GM19035 (cell line): ENCODE measurements around the gene IP6K2.

Source experiments
- ATAC-seq: cut with Tn5 transposase; IDR thresholded peaks from one replicate; pipeline ENCODE4 v1.9.1; 2021; ENCODE audit not compliant: unreplicated experiment

IP6K2 gene

GRCh38 chr3:48664929-48665328 lies 52.1 kb downstream of the IP6K2 start:
- no peak for ATAC-seq

- ATAC-seq = no peak
These were observed 52.7 kb downstream of the IP6K2 start for GRCh38 chr3:48664313-48664644.

- ATAC-seq = peak; percentile 80
These were observed 53.3 kb downstream of the IP6K2 start for GRCh38 chr3:48663489-48664312.

GRCh38 chr3:48662753-48663488 lies 54.1 kb downstream of the IP6K2 start, which contains the start of gene CELSR3:
TSS of gene CELSR3 (minus strand) at chr3:48662886. CDS start at chr3:48662634, 252 bp downstream.
- no peak for ATAC-seq

DNA sequence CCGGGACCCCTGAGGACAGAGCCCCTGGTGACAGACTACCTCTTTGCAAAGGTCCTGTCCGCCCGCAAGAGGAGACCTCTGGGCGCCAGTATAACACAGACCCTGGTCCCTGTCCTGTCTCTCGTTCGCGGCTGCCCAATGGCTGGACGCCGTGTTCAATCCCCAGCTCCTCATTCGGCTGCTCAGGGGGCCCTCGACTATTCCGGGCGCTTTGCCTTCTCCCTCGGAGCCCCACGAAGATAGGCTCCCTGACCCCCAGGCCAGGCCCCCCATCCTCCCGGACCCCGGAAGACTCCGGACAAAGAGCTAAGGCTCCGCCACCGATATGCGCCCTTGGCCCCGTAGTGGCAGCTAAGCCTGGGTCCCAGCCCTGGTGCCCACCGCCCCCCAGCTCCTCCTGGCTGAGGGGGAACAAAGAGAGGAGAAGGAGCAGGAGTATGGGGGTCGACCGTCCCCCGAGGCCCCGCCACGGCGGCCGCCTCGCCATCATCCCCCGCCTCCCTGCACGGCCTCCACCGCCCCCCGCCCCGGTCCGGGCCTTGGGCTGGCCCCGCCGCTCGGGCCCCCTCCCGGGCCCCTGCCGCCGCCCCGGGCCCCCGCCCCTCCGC lies 54.8 kb downstream of the IP6K2 start:
- no peak for ATAC-seq

GRCh38 chr3:48661501-48662144 lies 55.4 kb downstream of the IP6K2 start:
- no peak for ATAC-seq

DNA sequence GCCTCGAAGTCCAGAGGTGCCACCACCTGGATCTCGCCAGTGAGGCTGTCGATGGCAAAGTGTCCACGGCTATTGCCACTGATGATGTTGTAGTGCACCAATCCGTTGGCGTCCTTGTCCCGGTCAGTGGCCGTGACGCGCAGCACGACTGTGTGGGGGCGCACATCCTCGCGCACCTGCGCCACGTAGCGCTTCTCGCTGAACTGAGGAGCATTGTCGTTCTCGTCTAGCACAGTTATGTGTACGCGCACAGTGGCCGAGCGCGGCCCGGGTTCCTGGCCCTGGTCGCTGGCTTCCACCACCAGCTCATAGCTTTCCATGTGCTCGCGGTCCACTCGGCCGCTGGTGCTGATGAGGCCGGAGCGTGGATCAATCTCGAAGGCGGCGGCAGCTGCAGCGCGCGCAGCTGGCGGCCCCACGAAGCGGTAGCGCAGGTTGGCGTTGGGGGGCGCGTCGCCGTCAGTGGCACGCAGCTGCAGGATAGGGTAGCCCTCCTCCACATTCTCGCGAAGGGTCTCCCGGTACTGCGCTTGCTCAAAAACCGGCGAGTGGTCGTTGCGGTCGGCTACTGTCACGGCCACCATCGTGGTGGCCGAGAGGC lies 56.1 kb downstream of the IP6K2 start:
- ATAC-seq = no peak

DNA sequence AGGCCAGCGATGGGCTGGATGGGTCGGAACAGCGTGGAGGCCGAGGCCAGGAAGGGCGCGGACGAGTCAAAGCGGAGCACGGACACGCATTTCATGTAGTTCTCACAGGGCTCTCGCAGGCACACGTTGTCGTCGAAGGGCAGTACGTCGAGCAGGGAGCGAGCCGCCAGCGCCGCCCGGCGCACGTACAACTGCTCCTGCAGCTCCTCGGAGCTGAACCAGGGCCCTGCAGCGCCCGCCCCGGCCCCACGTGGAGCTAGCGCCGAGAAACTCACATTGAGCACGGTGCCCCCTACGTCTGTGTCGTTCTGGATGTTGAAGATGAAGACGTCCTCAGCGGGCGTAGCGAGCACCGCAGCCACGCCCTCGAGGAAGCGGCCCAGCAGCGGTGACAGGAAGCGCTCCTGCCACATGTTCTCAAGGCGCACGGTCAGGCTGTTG lies 60.2 kb downstream of the IP6K2 start:
- no peak for ATAC-seq

GRCh38 chr3:48656061-48656840 lies 60.8 kb downstream of the IP6K2 start:
- peak; percentile 69 for ATAC-seq

DNA sequence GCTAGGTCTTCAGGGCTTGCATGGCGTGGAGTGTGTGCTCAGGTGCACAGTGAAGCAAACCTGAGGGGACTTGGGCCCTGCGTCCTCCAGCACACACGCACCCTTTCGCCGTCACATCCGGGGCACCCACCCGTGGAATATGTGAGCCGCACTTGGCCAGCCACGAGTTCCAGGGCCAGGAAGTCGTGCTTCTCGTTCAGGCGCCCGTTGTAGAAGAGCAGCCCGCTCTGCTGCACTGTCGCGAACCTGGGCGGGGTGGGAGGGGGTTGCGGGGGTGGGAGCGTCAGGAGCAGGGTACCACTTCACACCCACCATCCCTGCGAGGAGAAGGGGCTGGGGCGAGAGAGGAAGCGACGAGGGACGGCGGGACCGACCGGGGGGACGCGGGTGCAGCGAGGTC lies 61.4 kb downstream of the IP6K2 start:
- ATAC-seq = no peak

DNA sequence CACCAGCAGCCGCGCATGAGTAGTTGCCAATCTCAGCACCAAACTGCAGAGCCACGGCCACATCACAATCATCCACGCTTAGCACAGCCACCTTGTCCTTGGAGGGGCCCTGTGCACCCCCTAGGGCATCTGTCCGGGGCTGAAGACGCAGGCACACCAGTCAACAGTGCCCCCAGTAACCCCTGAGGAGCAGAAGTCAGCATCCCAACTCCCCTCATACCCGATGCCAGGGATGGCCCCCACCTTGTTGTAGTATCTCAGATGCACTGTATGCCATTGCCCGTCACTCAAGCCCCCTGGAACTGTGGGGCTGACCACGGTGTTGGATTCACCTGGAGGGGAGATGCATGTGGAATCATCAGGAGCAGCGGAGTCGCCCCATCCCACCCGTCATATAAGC lies 62.0 kb downstream of the IP6K2 start:
- no peak for ATAC-seq

GRCh38 chr3:48652923-48653715 lies 63.9 kb downstream of the IP6K2 start:
- no peak for ATAC-seq

- ATAC-seq = no peak
These were observed 65.2 kb downstream of the IP6K2 start for GRCh38 chr3:48651771-48652170.

DNA sequence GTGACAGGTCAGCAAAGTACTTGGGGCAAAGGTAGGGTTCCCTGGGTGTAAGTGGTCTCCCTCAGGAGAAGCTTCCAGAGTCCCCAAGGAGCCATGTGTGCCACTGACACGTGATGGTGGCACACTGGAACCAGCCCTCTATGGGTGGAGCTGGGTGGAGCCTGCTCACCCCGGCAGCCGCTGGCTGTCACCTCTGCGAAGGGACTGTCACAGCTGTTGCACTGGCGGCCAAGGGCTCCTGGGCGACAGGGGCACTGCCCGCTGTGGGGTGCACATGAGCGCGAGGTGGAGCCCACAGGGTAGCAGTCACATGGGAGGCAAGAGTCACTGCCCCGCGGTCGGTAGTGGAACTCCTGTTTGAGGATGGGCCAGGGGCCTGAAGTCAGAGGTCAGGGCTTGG lies 66.3 kb downstream of the IP6K2 start:
- no peak for ATAC-seq

GRCh38 chr3:48648188-48648850 lies 68.7 kb downstream of the IP6K2 start:
- no peak for ATAC-seq

DNA sequence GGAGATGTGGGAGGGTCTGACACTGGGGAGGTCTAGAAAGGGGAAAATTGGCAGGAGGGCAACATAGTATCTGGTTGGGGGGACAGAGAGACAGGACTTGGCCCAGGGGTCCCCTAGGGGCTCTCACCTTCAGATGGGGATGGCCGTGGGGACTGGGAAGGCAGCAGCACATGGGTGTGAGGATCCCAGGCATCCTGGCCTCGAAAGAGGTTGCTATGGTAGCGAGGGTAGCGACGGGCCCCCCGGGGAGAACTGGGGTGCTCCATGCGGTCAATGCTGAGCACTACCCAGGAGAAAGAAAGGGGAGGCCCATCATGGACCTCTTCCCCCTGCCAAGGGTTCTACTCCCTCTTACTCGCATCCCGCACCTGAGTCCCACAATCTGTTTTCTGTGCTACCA lies 69.3 kb downstream of the IP6K2 start:
- no peak for ATAC-seq

- ATAC-seq = no peak
These were observed 71.9 kb downstream of the IP6K2 start for GRCh38 chr3:48644898-48645760.

DNA sequence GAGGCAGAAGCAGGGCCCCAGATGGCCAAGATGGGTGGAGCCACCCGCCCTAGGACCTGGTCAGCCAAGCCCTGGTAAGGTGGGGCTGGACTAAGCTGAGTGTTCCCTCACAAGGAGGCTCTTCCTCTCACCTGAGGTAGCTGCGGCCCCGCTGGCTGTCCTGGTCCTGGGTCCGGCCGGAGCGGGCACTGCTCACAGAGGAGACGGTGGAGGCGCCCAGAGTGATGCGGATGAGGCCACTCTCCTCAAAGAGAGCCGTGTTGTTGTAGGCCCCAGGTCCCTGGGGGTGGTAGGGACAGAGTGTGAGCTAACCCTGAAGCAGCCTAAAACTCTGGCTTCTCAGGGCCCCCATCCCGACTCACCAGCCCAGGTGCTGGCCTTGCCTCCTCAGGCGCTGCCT lies 74.4 kb downstream of the IP6K2 start:
- no peak for ATAC-seq
